OCI-M2 (cell line): ENCODE results near the gene SCP2.

Source experiments
- DNase-seq: peaks from one replicate; lab custom pipeline; 2025; ENCODE audit not compliant: unreplicated experiment; lab: John Stamatoyannopoulos, UW

SCP2 gene

GRCh38 chr1:52927212-52928014 is at the start of gene SCP2:
Gene SCP2, plus strand, starts transcription at chr1:52927276. Its CDS starts 121 bp downstream, at chr1:52927397.
- no peak for DNase-seq

- DNase-seq: no peak
Observed at GRCh38 chr1:52877554-52877953, 49.5 kb upstream of the SCP2 start.

- DNase-seq: no peak
Observed at GRCh38 chr1:52880206-52880605, 46.9 kb upstream of the SCP2 start.

GRCh38 chr1:52887483-52887882 is 39.6 kb upstream of the SCP2 start:
- no peak for DNase-seq

GRCh38 chr1:52892424-52893215 is 34.5 kb upstream of the SCP2 start:
- no peak for DNase-seq

GRCh38 chr1:52899445-52899894 is 27.6 kb upstream of the SCP2 start:
- DNase-seq: no peak

GRCh38 chr1:52900402-52900801 is 26.7 kb upstream of the SCP2 start:
- DNase-seq: no peak

GRCh38 chr1:52901384-52901783 is 25.7 kb upstream of the SCP2 start:
- no peak for DNase-seq

GRCh38 chr1:52904208-52904926 is 22.7 kb upstream of the SCP2 start:
- no peak for DNase-seq

GRCh38 chr1:52904927-52905698 is 22.0 kb upstream of the SCP2 start:
- DNase-seq: no peak

GRCh38 chr1:52906135-52906603 is 20.9 kb upstream of the SCP2 start:
- no peak for DNase-seq

GRCh38 chr1:52907068-52907811 is 19.8 kb upstream of the SCP2 start:
- no peak for DNase-seq

- no peak for DNase-seq
Observed at GRCh38 chr1:52907812-52908153, 19.3 kb upstream of the SCP2 start.

GRCh38 chr1:52911541-52911940 is 15.5 kb upstream of the SCP2 start:
- no peak for DNase-seq

GRCh38 chr1:52913014-52913413 is 14.1 kb upstream of the SCP2 start:
- DNase-seq: no peak

GRCh38 chr1:52913537-52913936 is 13.5 kb upstream of the SCP2 start:
- DNase-seq: no peak

- no peak for DNase-seq
Observed at GRCh38 chr1:52914463-52914862, 12.6 kb upstream of the SCP2 start.

GRCh38 chr1:52915211-52915854 is 11.7 kb upstream of the SCP2 start:
- DNase-seq: no peak

GRCh38 chr1:52915855-52916220 is 11.2 kb upstream of the SCP2 start:
- DNase-seq: no peak
